HL-60/S4 treated with retinoic acid at 250 ng/mL for 4 days and 3 days (cell line): ENCODE data around the gene CAMK1D.

ENCODE experiments used
- in situ Hi-C: fragments of 300-500 bp; cut with MboI; formaldehyde crosslinking; loops from 2 replicates; pipeline ENCODE4 v1.7.0; 2022; ENCODE audit warnings: low sequenced_read_pairs

CAMK1D gene

GRCh38 chr10:12510501-12510941 is 161.2 kb downstream of the CAMK1D start:
- in situ Hi-C loops, result no loop called here

- in situ Hi-C loops, result no loop called here
These were observed 161.6 kb downstream of the CAMK1D start for GRCh38 chr10:12510984-12511383.

- in situ Hi-C loops, result no loop called here
These were observed 162.3 kb downstream of the CAMK1D start for GRCh38 chr10:12511651-12512050.

GRCh38 chr10:12512332-12513002 is 163.1 kb downstream of the CAMK1D start:
- in situ Hi-C loops, result no loop called here

- in situ Hi-C loops, result no loop called here
These were observed 163.6 kb downstream of the CAMK1D start for GRCh38 chr10:12513003-12513365.

- in situ Hi-C loops, result no loop called here
These were observed 164.7 kb downstream of the CAMK1D start for GRCh38 chr10:12513775-12514673.

- in situ Hi-C loops, result no loop called here
These were observed 168.7 kb downstream of the CAMK1D start for GRCh38 chr10:12518024-12518423.

GRCh38 chr10:12521423-12521822 is 172.1 kb downstream of the CAMK1D start:
- in situ Hi-C loops, result no loop called here

- in situ Hi-C loops, result no loop called here
These were observed 177.0 kb downstream of the CAMK1D start for GRCh38 chr10:12526311-12526710.

- in situ Hi-C loops, result no loop called here
These were observed 180.6 kb downstream of the CAMK1D start for GRCh38 chr10:12529976-12530375.

- in situ Hi-C loops, result no loop called here
These were observed 182.2 kb downstream of the CAMK1D start for GRCh38 chr10:12531305-12532220.

GRCh38 chr10:12533151-12533550 is 183.8 kb downstream of the CAMK1D start:
- in situ Hi-C loops, result no loop called here

- in situ Hi-C loops, result no loop called here
These were observed 184.4 kb downstream of the CAMK1D start for GRCh38 chr10:12533723-12534122.

- in situ Hi-C loops, result no loop called here
These were observed 185.5 kb downstream of the CAMK1D start for GRCh38 chr10:12534824-12535223.

- in situ Hi-C loops, result no loop called here
These were observed 186.3 kb downstream of the CAMK1D start for GRCh38 chr10:12535656-12536055.

GRCh38 chr10:12538491-12538995 is 189.2 kb downstream of the CAMK1D start:
- in situ Hi-C loops, result no loop called here

GRCh38 chr10:12539350-12540164 is 190.2 kb downstream of the CAMK1D start:
- in situ Hi-C loops, result no loop called here

GRCh38 chr10:12540341-12540781 is 191.0 kb downstream of the CAMK1D start:
- in situ Hi-C loops, result no loop called here

- in situ Hi-C loops, result no loop called here
These were observed 192.2 kb downstream of the CAMK1D start for GRCh38 chr10:12541446-12542067.
